ENCODE measurements around the gene KLHDC1.
"Not testable (repeated sequence)": the region's sequence is repeated elsewhere in the genome, so short reads cannot be mapped to it uniquely, and the experiment has no call there.

The KLHDC1 gene

DNA sequence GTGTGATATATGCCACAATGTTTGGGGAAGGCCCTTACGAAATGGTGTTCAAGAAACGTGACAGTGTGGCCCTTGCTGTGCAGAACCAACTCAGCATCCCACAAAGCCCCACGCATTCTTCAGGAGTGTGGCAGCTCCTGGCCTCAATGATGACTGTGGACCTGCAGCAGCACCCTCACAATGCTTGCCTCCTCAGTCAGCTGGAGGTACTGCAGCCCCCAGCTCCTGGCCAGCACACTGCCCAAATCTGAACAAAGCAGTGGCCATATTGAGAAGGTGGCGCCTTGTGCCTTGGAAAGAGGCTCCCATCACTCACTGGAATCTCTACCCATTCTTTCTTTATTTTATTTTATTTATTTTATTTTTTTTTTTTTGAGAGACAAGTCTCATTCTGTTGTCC is 15.3 kb upstream of the KLHDC1 start:
- FAIRE-seq = no peak

DNA sequence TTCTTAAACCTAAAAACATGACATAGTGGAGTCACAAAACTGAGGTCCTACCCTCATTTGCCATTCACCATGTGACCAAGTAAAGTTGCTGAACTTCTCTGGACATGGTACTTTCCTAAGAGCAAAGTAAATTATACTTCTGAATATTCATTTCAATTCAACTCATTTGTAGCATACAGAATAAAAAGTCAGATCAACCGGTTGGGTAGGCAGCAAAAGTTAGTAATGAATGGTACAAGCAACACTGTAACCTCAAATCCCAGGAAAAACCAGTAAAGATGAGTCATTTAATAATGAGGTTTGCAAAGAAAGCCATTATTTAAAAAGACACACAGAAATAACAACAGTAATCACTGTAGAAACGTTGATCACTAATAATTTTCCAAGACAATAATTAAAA is 13.6 kb upstream of the KLHDC1 start:
- FAIRE-seq = no peak
- TF ChIP-seq CTCF (IDR thresholded peaks at IDR 0.05; ENCODE audit: insufficient read depth, missing control alignments) = no peak
- no peak for DNase-seq (ENCODE audit: insufficient read length, low spot score)

More for the DNA sequence above, 15.3 kb upstream of the KLHDC1 start:
- TF ChIP-seq CTCF (IDR thresholded peaks at IDR 0.05; ENCODE audit: insufficient read depth, missing control alignments) = no peak
- no peak for DNase-seq (ENCODE audit: insufficient read length, low spot score)

DNA sequence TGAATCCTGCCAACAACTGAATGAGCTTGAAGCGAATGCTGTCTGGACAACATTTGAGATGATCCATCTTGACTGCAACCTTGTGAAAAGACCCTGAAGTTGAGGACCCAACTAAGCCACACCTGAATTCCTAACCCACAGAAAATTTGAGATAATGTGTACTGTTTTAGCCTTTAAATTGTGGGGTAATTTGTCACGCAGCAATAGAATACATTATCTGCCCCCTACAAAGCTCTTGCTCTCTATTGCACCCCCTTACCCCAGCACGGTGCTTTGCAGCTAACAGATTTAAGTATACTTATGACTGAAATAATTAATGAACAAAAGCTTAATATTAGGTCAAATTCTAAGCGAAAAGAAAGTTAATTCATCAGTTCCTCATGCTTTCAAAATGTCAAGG is 6.5 kb upstream of the KLHDC1 start:
- FAIRE-seq (no peak), DNase-seq (ENCODE audit: insufficient read length, low spot score) (no peak)
- TF ChIP-seq CTCF (IDR thresholded peaks at IDR 0.05; ENCODE audit: insufficient read depth, missing control alignments) = no peak

DNA sequence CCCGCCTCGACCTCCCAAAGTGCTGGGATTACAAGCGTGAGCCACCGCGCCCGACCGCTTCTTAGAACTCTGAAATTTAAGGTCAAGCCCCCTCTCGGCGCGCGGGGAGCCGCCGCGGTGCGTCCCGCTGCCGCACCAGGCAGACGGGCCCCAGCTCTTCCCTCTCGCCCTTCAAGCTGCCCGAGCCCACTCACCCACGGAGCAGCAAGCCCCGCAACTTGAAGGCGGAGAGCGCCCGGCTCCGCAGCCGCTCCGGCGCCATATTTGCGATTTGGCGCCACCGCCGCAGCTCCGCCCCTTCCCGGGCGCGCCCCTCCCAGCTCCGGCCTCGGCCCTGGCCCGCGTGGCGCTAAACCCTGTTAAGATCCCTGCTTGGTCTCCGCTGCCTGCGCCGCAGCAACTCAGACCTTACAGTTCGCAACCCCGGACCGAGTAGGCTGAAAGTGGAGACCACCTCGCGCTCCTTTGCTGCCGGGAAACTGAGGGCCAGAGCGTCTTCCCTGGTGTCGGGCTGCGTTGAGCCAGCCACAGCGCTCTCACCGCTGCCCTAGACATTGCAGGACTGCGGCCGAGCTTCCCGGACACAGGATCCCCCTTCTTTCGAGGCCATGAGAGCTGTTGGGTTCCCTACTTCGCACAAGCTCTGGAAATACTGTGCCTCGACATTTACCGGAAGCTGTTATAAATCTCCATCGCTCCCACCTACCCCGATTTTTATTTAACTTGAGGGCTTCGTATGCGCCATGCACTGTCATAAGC is 4.8 kb upstream of the KLHDC1 start, which contains the start of gene POLE2:
TSS of gene POLE2 (minus strand) at position 273 of the 759 bp plus-strand sequence. CDS start at position 262, 11 bp downstream.
- no peak for TF ChIP-seq CTCF (IDR thresholded peaks at IDR 0.05; ENCODE audit: insufficient read depth, missing control alignments)
- peak; percentile 54 for DNase-seq (ENCODE audit: insufficient read length, low spot score)
- no peak for FAIRE-seq

DNA sequence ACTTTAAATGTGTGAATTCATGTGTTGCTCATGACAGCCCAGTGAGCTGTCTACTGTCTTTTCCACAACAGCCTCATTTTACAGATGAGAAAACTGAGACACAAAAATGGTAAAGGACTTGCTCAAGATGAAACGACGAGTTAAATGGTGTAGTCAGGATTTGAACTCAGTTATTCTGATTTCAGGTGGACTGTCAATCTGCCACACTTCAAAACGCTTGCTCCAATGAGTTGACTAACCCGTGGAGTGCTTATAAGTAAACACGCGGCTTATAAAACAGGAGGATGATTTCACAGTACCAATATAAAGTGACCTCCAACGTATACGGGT is 4.3 kb upstream of the KLHDC1 start:
- FAIRE-seq (peak; percentile 6), DNase-seq (ENCODE audit: insufficient read length, low spot score) (no peak)
- TF ChIP-seq CTCF (IDR thresholded peaks at IDR 0.05; ENCODE audit: insufficient read depth, missing control alignments) = no peak

DNA sequence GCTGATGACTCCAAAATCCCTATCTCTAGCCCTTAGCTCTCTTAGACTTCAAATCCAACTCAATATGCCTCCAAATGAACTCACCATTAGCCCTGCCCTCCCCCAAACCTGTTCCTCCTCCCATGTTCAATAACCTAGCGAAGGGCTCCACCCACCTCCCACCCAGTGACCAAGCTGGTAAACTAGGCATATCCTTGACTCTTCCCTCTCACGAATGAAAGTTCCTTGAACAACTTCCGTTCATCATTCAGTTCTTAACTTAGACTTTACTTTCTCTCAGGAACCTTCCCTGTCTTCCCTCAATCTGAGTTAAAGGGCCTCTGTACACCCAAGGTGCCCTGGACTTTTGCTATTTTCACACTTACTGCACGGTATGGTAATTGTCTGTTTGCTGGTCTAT is 1.9 kb upstream of the KLHDC1 start:
- TF ChIP-seq CTCF (IDR thresholded peaks at IDR 0.05; ENCODE audit: insufficient read depth, missing control alignments) = no peak
- FAIRE-seq = no peak
- no peak for DNase-seq (ENCODE audit: insufficient read length, low spot score)

- FAIRE-seq (no peak), DNase-seq (ENCODE audit: insufficient read length, low spot score) (no peak)
- no peak for TF ChIP-seq CTCF (IDR thresholded peaks at IDR 0.05; ENCODE audit: insufficient read depth, missing control alignments)
Measured at GRCh38 chr14:49692193-49692757, 645 bp upstream of the KLHDC1 start.

DNA sequence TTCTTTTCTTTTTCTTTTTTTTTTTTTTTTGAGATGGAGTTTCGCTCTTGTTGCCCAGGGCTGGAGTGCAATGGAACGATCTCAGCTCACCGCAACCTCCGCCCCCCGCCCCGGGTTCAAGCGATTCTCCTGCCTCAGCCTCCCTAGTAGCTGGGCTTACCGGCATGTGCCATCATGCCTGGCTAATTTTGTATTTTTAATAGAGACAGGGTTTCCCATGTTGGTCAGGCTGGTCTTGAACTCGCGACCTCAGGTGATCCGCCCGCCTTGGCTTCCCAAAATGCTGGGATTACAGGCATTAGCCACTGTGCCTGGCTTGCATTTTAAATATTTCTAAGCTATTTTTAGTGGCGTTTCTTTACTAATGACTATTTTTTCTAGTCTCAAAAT is 810 bp downstream of the KLHDC1 start:
- FAIRE-seq; DNase-seq (ENCODE audit: insufficient read length, low spot score): not testable (repeated sequence)

Measured in D721Med (cell line).